HG03280 (cell line): ENCODE measurements around the gene TBC1D22A.

ENCODE experiments used
- ATAC-seq: cut with Tn5 transposase; IDR thresholded peaks from one replicate; pipeline ENCODE4 v1.9.1; 2021; ENCODE audit warnings: mild to moderate bottlenecking, moderate library complexity; ENCODE audit not compliant: unreplicated experiment

The TBC1D22A gene

DNA sequence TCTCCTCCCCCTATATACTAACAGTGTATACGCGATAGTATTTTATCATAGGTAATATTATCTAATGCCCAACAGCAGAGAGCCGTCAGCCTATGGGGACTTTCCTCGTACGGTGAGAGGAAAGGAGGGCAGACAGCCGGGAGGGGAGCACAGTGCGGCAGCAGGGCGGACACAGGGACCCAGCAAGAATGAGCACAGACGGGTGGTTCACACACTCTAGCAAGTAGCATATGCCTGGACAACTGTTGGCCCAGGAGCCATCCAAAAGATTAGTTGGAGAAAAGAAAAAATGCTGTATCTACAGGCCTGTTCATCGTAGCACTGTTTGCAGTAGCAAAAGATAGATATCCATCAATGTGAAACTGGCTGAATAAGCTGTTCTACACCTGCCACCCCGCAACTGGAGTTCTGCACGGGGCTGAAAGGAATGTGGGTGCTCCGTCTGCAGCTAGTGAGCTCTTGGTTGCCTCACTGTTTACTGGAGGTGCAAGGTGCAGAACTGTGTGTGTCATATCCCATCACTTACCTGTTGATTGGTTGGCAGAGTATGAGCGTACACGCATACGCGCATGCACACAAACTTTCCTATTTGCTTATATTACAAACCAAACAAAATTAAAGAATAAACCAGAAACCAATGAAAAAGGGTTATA lies 324.3 kb downstream of the TBC1D22A start:
- no peak for ATAC-seq

DNA sequence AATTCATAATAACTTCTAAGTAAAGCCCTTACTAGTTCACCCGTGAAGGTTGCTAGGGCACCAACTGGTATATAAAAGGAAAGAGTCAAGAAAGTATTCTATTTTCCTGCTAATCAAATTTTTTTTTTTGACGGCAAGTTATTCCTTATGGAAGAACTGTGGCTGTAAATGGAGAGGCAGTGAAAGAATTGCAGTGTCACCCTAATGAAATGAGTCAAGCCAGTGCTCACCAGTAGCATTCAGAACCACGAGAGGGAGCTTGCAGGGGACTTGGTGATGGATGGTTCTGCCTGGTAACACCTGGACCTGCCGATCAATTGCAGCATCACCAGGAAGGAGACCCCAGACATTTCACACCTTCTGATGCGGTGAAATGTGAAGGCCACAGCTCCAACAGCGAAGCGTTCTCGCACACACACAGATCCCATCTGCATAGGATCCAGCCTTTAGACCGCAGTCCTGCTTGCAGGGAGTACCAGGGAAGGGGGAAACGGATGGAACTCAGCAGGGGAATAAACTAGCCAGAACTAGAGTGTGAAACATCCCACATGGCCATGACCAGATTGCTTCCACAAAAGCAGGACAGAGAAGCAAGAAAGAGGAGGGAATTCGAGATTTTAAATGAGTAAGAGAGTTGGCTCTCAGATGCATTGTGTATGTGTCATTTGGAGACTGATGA lies 326.2 kb downstream of the TBC1D22A start:
- ATAC-seq: no peak

DNA sequence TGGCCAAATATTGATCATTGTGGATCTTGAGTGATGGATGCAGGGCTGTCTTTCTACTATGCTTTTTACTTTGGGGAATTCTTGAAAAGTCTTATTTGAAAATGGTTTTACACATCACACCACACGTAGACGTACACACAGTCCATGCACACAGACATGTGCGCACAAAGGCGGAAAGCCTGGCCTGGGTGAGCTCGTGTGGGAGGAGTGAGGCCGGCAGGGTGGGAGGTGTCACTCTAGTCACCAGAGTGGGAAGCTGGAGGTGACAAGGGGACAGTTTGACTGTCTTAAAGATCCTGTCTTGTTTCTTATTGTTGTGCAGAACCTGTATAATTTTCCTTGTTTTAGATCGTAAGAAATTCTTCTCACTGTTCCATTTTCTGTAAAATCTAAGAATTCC lies 326.9 kb downstream of the TBC1D22A start:
- ATAC-seq: no peak

DNA sequence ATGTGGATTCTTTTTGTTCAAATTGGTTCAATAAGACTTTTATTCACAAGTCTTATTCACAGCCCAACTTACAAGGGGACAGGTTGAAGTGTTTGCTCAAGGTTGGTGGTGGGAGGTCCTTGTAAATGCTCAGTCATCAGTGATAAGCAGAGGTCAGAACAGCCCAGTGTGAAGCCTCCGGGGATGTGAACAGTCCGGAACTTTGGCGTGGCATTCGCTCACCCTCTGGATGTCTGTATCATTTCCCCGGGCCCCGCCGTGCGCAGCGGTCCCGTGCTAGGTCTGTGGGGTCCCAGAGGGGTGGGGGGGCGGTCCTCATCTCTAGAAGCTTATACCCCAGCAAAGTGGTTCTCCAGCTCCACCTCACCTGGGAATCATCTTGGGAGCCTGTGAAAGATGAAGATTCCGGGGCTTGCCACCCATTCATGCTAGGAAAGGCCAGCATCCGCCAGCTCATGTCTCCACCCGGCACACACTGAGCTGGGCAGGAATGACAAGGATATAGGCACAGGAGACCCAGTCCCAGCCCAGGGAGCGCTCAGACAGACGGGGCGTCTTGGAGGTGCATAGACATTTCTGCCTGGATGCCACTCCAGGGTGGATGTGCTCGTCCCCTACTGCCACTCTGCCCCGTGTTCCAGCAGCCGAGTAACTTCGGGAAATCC lies 327.5 kb downstream of the TBC1D22A start:
- ATAC-seq: no peak

DNA sequence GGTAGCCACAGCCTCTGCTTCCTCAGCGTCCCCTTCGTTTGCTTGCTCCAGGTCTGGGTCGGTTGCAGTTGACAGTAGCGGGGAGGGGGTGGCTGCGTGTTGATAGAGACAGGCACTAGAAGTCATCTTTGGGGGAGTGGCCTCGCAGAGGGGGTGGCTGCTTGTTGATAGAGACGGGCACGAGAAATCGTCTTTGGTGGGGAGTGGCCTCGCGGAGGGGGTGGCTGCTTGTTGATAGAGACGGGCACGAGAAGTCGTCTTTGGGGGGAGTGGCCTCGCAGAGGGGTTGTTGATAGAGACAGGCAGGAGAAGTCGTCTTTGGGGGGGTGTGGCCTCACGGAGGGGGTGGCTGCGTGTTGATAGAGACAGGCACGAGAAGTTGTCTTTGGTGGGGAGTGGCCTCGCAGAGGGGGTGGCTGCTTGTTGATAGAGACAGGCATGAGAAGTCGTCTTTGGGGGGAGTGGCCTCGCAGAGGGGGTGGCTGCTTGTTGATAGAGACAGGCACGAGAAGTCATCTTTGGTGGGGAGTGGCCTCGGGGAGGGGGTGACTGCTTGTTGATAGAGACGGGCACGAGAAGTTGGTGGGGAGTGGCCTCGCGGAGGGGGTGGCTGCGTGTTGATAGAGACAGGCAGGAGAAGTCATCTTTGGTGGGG lies 328.3 kb downstream of the TBC1D22A start:
- ATAC-seq: no peak

DNA sequence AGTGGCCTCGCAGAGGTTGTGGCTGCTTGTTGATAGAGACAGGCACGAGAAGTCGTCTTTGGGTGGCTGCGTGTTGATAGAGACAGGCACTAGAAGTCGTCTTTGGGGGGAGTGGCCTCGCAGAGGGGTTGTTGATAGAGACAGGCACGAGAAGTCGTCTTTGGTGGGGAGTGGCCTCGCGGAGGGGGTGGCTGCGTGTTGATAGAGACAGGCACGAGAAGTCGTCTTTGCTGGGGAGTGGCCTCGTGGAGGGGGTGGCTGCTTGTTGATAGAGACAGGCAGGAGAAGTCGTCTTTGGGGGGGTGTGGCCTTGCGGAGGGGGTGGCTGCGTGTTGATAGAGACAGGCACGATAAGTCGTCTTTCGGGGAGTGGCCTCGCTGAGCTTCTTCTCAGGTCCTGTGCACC lies 328.8 kb downstream of the TBC1D22A start:
- ATAC-seq: no peak

DNA sequence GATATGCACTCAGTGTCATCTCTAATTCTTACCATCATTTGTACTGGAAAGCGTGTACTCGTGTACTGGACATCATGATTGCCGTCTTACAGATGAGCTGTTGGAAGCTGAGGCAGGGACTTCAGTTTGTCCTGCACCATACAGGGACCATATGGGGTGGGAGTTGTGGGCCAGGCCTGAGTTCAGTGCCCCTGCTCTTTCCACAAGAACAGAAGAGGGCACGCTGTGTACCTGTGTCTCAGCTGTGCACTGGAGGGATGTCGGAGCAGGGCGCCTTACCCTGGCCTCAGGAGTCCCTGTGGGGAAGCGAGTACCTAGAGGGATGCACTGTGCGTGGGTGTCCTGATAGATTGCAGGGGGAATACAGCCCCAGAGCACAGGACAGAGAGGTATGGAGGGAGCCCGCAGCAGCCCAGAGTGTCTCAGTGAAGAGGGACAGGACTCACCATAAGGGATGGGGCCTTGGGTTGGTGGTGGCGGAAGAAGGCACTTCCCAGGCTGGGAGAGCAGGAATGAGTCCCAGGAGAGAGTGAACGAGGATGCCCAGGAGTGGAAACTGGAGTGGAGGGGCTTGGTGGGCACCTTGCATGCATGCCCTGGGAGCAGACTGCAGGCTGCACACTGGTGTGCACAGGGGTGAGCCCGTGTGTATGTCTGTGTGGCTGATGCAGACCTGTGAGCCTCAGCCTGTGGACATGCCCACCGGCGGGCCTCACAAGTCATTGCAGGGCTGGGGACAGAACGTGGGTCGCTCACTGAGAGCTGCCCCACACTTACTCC lies 329.7 kb downstream of the TBC1D22A start:
- ATAC-seq: no peak

DNA sequence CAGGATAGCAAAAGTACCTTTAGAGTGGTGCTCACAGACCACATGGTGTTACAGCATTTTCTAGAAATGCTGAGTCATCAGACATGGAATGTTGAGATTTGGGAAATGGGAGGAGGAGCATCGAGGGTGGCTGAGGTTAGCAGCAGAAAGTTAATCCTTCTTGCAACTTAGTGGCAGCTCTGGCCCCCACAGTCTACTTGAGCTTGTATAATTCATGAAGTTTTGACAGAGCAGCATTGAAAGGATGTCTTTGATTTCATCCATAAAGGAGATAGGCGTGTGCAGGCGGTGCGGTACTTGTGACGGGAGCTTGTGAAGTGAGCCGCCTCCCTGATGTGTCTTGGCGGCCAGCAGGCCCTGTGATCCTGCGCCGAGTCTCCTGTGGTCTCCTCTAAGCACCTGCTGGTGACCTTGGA lies 330.5 kb downstream of the TBC1D22A start:
- ATAC-seq: no peak

DNA sequence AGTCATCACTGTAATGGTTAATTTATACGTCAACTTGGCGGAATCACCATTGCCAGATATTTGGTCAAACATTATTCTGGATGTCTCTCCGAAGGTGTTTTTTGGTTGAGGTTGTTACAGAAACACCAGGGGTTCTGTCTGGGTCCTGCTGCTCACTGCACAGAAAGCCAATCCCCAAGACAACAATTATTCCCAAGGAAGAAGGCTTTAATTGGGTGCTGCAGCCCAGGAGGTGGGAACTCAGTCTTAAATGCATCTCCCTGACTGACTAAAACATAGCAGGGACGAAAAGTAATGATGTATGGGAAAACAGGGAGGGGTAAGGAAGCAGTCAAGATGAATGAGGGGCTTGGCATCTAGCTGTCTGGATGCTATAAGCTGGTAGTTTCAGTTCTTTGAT lies 331.3 kb downstream of the TBC1D22A start:
- no peak for ATAC-seq

DNA sequence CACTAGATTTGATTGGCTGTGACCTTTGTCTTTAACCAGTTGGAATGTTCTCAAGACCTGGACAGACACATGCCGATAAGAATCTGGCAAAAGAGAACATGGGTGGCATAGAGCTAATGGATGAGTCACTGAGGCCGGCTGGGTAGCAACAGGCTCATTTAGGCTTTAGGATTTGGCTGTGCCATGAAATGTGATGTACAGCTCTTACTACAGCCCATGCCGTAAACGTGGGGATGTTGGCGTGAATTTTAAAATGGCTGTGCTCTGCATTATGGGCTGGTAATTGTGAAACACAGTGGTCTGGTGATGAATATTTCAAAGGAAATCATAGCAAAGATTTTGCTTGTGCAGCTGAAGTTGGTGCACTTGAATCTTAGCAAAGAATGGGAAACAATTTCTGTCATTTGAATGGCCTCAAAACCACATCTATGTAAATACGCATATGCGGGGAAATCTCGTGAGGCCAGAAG lies 332.4 kb downstream of the TBC1D22A start:
- no peak for ATAC-seq

DNA sequence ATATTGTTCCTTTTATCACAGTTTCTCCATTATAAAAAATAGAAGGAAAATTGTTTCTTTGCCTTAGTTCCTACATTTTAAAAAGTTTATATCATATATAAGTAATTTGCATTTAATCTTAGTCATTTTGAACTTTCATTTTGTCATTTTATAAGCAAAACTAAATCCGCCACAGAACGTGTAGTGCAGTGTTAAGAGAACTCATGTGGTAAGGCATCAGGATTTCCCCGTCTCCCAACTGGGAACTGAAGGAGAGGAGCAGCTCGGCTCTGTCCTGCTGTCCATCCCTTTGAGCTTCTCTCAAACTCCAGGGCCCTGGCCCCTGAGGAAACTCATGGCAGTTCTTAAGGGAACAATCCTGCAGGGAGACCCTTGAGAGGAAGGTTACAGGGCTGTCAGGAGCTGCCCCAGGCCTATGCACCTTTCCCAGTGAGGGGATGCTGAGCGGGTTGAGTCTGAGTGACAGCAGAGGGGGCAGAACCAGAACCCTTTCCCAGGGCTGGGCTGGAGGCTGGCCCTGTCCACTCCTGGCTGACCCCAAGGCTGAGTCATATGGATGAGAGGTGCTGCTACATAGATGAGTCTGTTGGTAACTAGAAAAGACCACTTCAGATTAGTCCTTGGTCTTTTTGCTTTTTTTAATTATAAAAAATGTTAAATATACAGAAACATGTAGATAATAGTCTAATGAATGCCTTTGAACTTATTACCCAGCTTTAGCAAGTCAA lies 333.1 kb downstream of the TBC1D22A start:
- no peak for ATAC-seq

DNA sequence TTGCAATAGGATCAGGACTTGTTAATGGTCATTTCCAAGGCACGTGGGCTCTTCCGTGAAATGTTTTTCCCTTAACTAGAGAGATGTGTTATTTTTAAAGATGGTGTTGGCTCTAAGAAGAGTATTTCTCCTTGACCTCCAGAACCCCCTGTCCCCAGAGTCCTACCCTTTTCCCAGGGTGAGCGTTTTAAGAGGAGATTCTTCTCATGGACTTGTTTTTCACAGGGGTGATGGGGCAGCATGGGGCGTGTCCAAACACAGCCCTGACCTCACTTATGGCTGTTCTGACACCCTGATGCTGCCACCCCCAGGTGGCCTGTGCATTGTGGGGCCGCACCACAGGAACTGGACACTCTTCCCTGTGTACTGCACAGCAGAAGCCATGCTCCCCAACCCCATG lies 335.7 kb downstream of the TBC1D22A start:
- no peak for ATAC-seq

DNA sequence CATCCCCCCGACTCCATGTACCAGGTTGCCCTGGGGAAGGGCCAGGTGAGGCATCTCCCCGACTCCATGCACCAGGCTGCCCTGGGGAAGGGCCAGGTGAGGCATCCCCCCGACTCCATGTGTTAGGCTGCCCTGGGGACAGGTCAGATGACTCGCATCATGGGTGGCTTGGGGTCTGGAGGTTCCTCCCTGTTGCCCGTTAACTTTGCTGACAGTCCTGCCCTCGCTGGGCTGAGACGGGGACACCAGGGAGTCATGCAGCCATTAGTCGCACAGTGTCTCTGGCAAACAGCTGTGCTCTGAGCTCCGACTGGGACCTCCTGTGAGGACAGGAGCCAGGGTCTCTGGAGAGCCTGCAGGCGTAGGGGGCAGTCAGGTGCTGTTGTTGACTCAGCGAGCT lies 336.1 kb downstream of the TBC1D22A start:
- no peak for ATAC-seq

DNA sequence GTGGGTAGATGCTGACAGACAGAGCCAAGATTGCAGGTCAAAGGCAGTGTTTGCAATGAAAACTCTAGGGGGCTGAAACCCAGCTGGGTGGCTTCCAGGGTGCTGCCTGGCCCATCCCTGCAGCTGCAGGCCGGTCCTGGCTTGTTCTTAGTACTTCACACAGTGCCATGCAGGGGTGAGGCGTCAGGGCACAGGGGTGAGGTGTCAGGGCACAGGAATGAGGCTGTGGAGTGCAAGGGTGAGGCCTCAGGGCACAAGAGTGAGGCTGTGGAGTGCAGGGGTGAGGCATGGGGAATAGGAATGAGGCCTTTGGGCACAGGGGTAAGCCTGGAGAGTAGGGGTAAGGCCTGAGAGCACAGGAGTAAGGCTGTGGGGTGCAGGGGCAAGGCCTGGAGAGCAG lies 337.6 kb downstream of the TBC1D22A start:
- ATAC-seq: no peak

DNA sequence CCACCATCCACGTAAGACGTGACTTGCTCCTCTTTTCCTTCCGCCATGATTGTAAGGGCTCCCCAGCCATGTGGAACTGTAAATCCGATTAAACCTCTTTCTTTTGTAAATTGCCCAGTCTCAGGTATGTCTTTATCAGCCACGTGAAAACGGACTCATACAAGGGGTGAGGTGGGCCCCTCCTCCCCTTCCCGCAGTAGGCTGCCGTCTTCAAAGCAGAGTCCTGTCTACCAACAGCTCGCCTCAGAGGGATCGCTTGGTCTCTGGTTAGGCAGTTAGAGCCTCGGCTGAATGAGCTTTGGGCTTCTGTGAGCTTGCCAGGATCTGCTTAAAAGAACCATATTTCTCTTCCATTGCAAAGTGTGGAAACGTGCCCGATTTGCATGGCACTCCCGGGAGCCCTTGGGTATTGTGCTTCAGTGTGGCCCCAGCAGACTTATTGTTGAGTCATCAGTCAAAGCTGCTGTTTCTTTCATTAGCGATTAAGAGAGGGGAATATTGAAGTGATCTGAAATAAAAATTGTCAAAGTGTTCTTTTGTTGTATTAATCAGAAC lies 338.3 kb downstream of the TBC1D22A start:
- no peak for ATAC-seq

DNA sequence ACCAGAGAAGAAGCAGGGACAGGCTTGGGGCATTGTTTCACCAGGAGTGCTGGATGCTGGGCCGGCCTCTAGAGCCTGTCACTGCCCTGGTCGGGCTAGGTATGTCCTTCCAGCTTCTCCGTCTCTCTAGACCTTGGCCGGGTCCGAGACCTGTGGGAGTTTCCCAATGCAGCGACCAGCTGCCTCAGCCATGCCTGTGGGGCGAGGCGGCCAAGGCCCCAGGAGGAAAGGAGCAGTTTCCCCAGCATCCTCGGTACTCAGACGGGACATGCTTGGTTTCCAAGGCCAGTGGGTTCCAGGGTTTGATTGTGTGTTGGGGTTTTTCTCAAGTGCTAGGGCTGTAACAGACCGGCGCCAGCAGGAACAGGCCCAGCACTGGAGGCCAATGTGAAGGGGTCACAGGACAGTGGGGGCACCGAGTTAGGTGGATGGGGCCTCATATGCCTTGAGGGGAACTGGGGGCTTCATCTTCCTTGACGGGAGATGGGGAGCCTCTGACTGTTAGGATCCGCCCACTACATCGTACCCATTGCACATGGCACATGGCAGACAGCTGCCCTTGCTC lies 339.0 kb downstream of the TBC1D22A start:
- no peak for ATAC-seq

DNA sequence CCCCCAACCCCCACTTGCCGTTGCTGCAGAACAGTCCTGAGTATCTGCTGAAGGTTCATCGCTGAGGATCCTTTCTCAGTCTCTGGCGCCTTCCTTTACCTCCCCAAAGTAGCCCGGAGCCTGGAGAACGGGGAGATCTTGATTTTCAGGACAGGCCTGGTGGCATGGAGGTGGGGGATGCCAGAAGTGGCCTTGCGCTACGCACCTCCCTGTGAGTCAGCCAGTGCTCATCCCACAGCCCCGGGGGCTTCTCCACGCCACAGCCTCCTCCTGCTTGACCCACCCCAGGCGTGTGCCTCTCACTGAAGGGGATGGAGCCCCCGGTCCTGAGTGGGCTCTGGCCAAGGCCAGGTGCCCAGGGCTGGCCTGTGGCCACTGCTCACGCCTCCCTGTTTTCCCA lies 339.6 kb downstream of the TBC1D22A start:
- ATAC-seq: no peak

DNA sequence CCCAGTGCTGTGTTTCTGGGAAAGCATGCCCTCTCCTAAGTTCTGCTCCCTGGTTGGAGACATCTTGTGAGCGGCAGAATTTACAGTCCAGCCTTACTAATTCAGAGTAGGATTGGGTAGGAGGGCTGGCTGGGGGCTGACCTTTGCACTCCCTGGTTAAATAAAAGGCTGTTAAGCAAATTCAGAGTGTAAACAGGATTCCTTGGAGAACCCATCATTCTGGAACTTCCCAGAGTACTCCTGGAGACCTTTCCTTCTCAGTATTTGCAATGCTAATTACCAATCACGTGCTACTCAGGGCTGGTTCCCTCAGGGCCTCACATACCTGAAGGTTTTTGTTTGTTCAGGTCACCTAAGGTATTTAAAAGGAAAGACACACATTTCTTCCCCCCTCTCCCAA lies 340.2 kb downstream of the TBC1D22A start:
- no peak for ATAC-seq

DNA sequence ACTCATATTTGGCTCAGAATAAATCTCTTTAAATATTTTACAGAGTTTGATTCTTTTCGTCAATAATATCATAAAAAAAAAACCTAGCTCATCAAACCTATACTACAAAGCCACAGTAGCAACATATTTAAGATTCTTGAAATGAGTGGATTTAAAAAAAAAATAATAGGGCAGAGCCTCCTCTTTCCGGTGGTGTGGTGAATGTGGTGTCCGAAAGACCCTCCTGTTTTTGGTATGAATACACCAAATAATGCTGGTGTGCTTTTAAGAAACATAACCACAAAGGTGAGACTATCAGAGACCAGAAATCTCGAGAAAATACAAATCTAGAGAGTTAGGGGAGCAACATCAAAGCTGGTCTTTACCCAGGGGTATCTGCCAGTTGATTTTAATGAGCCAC lies 342.6 kb downstream of the TBC1D22A start:
- no peak for ATAC-seq

DNA sequence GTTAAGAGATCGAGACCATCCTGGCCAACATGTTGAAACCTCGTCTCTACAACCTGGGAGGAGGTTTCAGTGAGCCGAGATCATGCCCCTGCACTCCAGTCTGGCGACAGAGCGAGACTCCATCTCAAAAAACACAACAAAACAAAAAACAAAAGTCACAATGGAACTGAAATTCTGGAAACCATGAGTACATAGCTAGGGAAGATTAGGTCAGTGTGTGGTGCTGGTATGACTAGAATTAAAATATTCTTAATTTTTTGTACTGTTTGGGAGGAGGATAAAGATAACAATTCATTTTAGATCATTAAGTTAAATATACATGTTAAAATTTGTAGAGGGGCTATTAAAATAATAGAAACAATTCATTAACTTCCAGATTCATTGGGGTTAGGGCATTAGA lies 344.4 kb downstream of the TBC1D22A start:
- no peak for ATAC-seq
